Fibroblast of mammary gland (primary cell): ENCODE data around the gene IDS.
"Not testable (repeated sequence)": the region's sequence is repeated elsewhere in the genome, so short reads cannot be mapped to it uniquely, and the experiment has no call there.

ENCODE experiments used
- DNase-seq: peaks from one replicate; pipeline ENCODE4 v3.0.0-alpha.2; 2010; ENCODE audit warnings: low read depth
- H3K4me3 ChIP-seq: 2 replicates; pipeline ENCODE4 v1.5.1; 2011; ENCODE audit warnings: low read depth, mild to moderate bottlenecking, low read length, moderate library complexity; ENCODE audit not compliant: control insufficient read depth
- CTCF ChIP-seq: conservative IDR thresholded peaks from 2 replicates; pipeline ENCODE4 v1.5.1; 2011; ENCODE audit warnings: low read depth, low read length, inconsistent platforms; ENCODE audit not compliant: control insufficient read depth, insufficient read depth

Gene IDS

GRCh38 chrX:149491812-149492211 is 13.3 kb downstream of the IDS start:
- no peak for TF ChIP-seq CTCF
- H3K4me3 ChIP-seq = no peak overlapping the region
- no peak for DNase-seq

GRCh38 chrX:149490100-149490499 is 15.0 kb downstream of the IDS start:
- no peak overlapping the region for H3K4me3 ChIP-seq
- peak; percentile 50 for DNase-seq
- TF ChIP-seq CTCF = no peak

GRCh38 chrX:149488411-149489052 is 16.6 kb downstream of the IDS start:
- H3K4me3 ChIP-seq = not testable (repeated sequence)

GRCh38 chrX:149488008-149488407 is 17.1 kb downstream of the IDS start:
- H3K4me3 ChIP-seq, DNase-seq: not testable (repeated sequence)

More at GRCh38 chrX:149488411-149489052, 16.6 kb downstream of the IDS start:
- not testable (repeated sequence) for DNase-seq

- TF ChIP-seq CTCF = peak; percentile 30
- H3K4me3 ChIP-seq = no peak overlapping the region
- DNase-seq = no peak
Observed at GRCh38 chrX:149487292-149487691, 17.8 kb downstream of the IDS start.

- no peak for TF ChIP-seq CTCF
- no peak for DNase-seq
- no peak overlapping the region for H3K4me3 ChIP-seq
Observed at GRCh38 chrX:149476513-149476912, 28.6 kb downstream of the IDS start.

GRCh38 chrX:149473966-149474365 is 31.1 kb downstream of the IDS start:
- no peak overlapping the region for H3K4me3 ChIP-seq
- no peak for DNase-seq
- TF ChIP-seq CTCF = no peak

- no peak overlapping the region for H3K4me3 ChIP-seq
- no peak for TF ChIP-seq CTCF
- no peak for DNase-seq
Observed at GRCh38 chrX:149473092-149473491, 32.0 kb downstream of the IDS start.
